ENCODE results near the gene CMSS1.

DNA sequence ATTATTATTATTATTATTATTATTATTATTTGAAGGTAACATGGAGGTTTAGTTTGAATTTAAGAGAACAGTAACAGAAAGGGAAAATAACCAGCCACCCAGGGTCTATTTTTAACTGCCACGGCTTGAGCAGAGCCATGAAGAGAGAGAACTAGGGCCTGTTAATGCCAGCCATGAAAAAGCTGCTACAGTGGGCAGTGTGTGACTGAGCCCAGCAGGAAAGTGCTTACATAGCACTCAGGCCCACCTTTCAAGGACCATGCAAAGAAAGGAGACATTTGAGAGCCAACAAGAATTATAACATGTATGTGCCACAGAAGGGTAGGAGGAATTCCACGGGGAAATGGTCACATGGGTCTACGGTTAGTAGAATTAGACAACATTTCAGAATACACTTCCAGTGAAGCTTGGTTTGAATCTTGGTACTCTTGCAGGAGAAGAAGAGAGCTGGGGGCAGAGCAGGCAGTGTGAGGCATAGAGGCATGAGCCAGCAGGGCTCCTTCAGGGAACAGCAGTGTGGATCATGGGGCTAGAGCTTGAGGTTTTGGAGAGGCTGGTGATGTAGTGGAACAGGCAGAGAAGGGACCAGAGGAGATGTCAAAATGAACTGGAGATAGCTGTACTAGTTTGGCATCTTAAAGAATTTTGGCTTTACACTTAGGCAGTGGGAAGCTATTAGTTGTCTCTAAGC lies 140.7 kb downstream of the CMSS1 start:
- TF ChIP-seq, protein P1, sequence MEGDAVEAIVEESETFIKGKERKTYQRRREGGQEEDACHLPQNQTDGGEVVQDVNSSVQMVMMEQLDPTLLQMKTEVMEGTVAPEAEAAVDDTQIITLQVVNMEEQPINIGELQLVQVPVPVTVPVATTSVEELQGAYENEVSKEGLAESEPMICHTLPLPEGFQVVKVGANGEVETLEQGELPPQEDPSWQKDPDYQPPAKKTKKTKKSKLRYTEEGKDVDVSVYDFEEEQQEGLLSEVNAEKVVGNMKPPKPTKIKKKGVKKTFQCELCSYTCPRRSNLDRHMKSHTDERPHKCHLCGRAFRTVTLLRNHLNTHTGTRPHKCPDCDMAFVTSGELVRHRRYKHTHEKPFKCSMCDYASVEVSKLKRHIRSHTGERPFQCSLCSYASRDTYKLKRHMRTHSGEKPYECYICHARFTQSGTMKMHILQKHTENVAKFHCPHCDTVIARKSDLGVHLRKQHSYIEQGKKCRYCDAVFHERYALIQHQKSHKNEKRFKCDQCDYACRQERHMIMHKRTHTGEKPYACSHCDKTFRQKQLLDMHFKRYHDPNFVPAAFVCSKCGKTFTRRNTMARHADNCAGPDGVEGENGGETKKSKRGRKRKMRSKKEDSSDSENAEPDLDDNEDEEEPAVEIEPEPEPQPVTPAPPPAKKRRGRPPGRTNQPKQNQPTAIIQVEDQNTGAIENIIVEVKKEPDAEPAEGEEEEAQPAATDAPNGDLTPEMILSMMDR (IDR thresholded peaks at IDR 0.05; ENCODE audit: poor library complexity, severe bottlenecking): no peak
- TF ChIP-seq EP300 (conservative IDR thresholded peaks at IDR 0.05; ENCODE audit: poor library complexity, severe bottlenecking) (no peak), EZH2 (IDR thresholded peaks at IDR 0.05; ENCODE audit: borderline replicate concordance, insufficient read depth, low read length, poor library complexity, severe bottlenecking) (no peak), SMC3 (conservative IDR thresholded peaks at IDR 0.05; ENCODE audit: poor library complexity) (no peak), POLR2AphosphoS5 (IDR thresholded peaks at IDR 0.05) (no peak), MXI1 (conservative IDR thresholded peaks at IDR 0.05; ENCODE audit: poor library complexity, severe bottlenecking) (no peak)
